HUES64 (cell line): ENCODE measurements around the gene NSFL1C.

Experiments used
- H3K27ac ChIP-seq: 2 replicates; pipeline ENCODE4 v1.7.0; 2013; ENCODE audit warnings: low read depth, low read length, inconsistent platforms
- H3K27me3 ChIP-seq: 2 replicates; pipeline ENCODE4 v1.6.1; 2013; ENCODE audit warnings: mild to moderate bottlenecking, low read length; ENCODE audit not compliant: insufficient read depth
- H3K36me3 ChIP-seq: 2 replicates; pipeline ENCODE4 v1.6.1; 2013; ENCODE audit warnings: mild to moderate bottlenecking, low read length; ENCODE audit not compliant: insufficient read depth
- H3K4me1 ChIP-seq: 2 replicates; pipeline ENCODE4 v1.6.1; 2013; ENCODE audit warnings: mild to moderate bottlenecking, low read length, moderate library complexity; ENCODE audit not compliant: insufficient read depth
- H3K4me3 ChIP-seq: 2 replicates; pipeline ENCODE4 v1.5.1; 2013; ENCODE audit warnings: mild to moderate bottlenecking, low read length, moderate library complexity
- H3K9ac ChIP-seq: 2 replicates; pipeline ENCODE4 v1.6.1; 2013; ENCODE audit warnings: mild to moderate bottlenecking, low read depth, low read length
- H3K9me3 ChIP-seq: 2 replicates; pipeline ENCODE4 v1.6.1; 2013; ENCODE audit warnings: low read depth, low read length; ENCODE audit not compliant: insufficient read depth
- WGBS: fragments of 150-250, 120-280 bp; methylation state at CpG from one replicate; pipeline ENCODE4 v1.1.7; 2013; ENCODE audit warnings: missing lambda C conversion rate; 5-methylcytosine and 5-hydroxymethylcytosine counted together

Gene NSFL1C

GRCh38 chr20:1484438-1485116, 17.9 kb upstream of the NSFL1C start:
- Histone ChIP-seq H3K9ac (no peak overlapping the region), H3K4me1 (no peaks in the 10 kb centered on the region), H3K27me3 (peaks cover 9% of the 10 kb centered on the region; the same call in 1 of the 2 replicates), H3K4me3 (no peak overlapping the region), H3K9me3 (no peaks in the 10 kb centered on the region), H3K36me3 (no peaks in the 10 kb centered on the region), H3K27ac (no peak overlapping the region)
- WGBS = 89% methylated on average over 5 of the region's 5 CpGs

- 90% methylated on average over 9 of the region's 9 CpGs for WGBS
- Histone ChIP-seq H3K36me3 (no peaks in the 10 kb centered on the region), H3K27ac (no peak overlapping the region), H3K27me3 (no peaks in the 10 kb centered on the region; the same call in 1 of the 2 replicates), H3K4me1 (no peaks in the 10 kb centered on the region), H3K9me3 (no peaks in the 10 kb centered on the region), H3K9ac (no peak overlapping the region), H3K4me3 (no peak overlapping the region)
Observed at GRCh38 chr20:1479831-1480595, 13.4 kb upstream of the NSFL1C start.

GRCh38 chr20:1478566-1478965, 11.9 kb upstream of the NSFL1C start:
- Histone ChIP-seq H3K9me3 (no peaks in the 10 kb centered on the region), H3K36me3 (no peaks in the 10 kb centered on the region), H3K27ac (no peak overlapping the region), H3K9ac (no peak overlapping the region), H3K4me3 (no peak overlapping the region), H3K4me1 (no peaks in the 10 kb centered on the region), H3K27me3 (no peaks in the 10 kb centered on the region)
- 91% methylated on average over 4 of the region's 4 CpGs for WGBS

GRCh38 chr20:1477896-1478490, 11.3 kb upstream of the NSFL1C start:
- Histone ChIP-seq H3K4me1 (no peaks in the 10 kb centered on the region), H3K27me3 (no peaks in the 10 kb centered on the region), H3K27ac (no peak overlapping the region), H3K4me3 (no peak overlapping the region), H3K9me3 (no peaks in the 10 kb centered on the region), H3K36me3 (no peaks in the 10 kb centered on the region), H3K9ac (no peak overlapping the region)
- 94% methylated on average over 7 of the region's 7 CpGs for WGBS

- Histone ChIP-seq H3K4me3 (no peak overlapping the region), H3K36me3 (no peaks in the 10 kb centered on the region), H3K27ac (no peak overlapping the region), H3K4me1 (no peaks in the 10 kb centered on the region), H3K9ac (no peak overlapping the region), H3K9me3 (no peaks in the 10 kb centered on the region), H3K27me3 (no peaks in the 10 kb centered on the region)
- 88% methylated on average over 4 of the region's 4 CpGs for WGBS
Observed at GRCh38 chr20:1474817-1475603, 8.4 kb upstream of the NSFL1C start.

GRCh38 chr20:1474325-1474724, 7.7 kb upstream of the NSFL1C start:
- Histone ChIP-seq H3K36me3 (no peaks in the 10 kb centered on the region), H3K9ac (no peak overlapping the region), H3K27ac (no peak overlapping the region), H3K4me1 (no peaks in the 10 kb centered on the region), H3K9me3 (no peaks in the 10 kb centered on the region), H3K4me3 (no peak overlapping the region), H3K27me3 (no peaks in the 10 kb centered on the region)
- 97% methylated on average over 8 of the region's 8 CpGs for WGBS

- Histone ChIP-seq H3K9ac (no peak overlapping the region), H3K36me3 (no peaks in the 10 kb centered on the region), H3K27me3 (no peaks in the 10 kb centered on the region), H3K9me3 (no peaks in the 10 kb centered on the region), H3K27ac (no peak overlapping the region), H3K4me3 (no peak overlapping the region), H3K4me1 (no peaks in the 10 kb centered on the region)
- WGBS = 91% methylated on average over 13 of the region's 13 CpGs
Observed at GRCh38 chr20:1473246-1474220, 6.9 kb upstream of the NSFL1C start.

GRCh38 chr20:1472556-1473245, 6.1 kb upstream of the NSFL1C start:
- H3K27ac ChIP-seq = no peak overlapping the region
- 89% methylated on average over 9 of the region's 9 CpGs for WGBS

GRCh38 chr20:1471242-1471641, 4.6 kb upstream of the NSFL1C start:
- Histone ChIP-seq H3K9ac (no peak overlapping the region), H3K4me1 (0 out of 2 replicates have a peak, but pooled peaks cover 3% of the 10 kb centered on the region), H3K27me3 (no peaks in the 10 kb centered on the region), H3K27ac (no peak overlapping the region), H3K36me3 (no peaks in the 10 kb centered on the region), H3K9me3 (no peaks in the 10 kb centered on the region), H3K4me3 (no peak overlapping the region)
- 100% methylated on average over 1 of the region's 2 CpGs for WGBS

More at GRCh38 chr20:1472556-1473245, 6.1 kb upstream of the NSFL1C start:
- no peaks in the 10 kb centered on the region for H3K36me3 ChIP-seq
- no peaks in the 10 kb centered on the region for H3K4me1 ChIP-seq
- H3K27me3 ChIP-seq = no peaks in the 10 kb centered on the region
- no peaks in the 10 kb centered on the region for H3K9me3 ChIP-seq
- H3K4me3 ChIP-seq = no peak overlapping the region
- no peak overlapping the region for H3K9ac ChIP-seq
